AG04449 (cell line): ENCODE data around the gene RPS4Y2.

ENCODE experiments used
- CTCF ChIA-PET: fragments of 350-600 bp; formaldehyde crosslinking; extraction: SDS; loops from one replicate; lab custom pipeline; 2021; ENCODE audit warnings: antibody characterized with exemption; lab: Yijun Ruan, JAX
- POLR2A ChIA-PET: fragments of 400-600, 350-600 bp; formaldehyde crosslinking; extraction: SDS; loops from one replicate; lab custom pipeline; 2020; ENCODE audit warnings: antibody characterized with exemption, inconsistent platforms; lab: Yijun Ruan, JAX
- DNase-seq: peaks from one replicate; pipeline ENCODE4 v3.0.0-alpha.2; 2010; ENCODE audit warnings: low read depth, low spot score
- H3K4me3 ChIP-seq: 2 replicates; pipeline ENCODE4 v1.5.1; 2011; ENCODE audit warnings: low read depth, mild to moderate bottlenecking, control low read depth, low read length
- TF ChIP-seq, protein P1 (sequence below): IDR thresholded peaks from one replicate; pipeline ENCODE4 v1.5.1; 2011; ENCODE audit warnings: mild to moderate bottlenecking, moderate library complexity, low read length, control low read depth, inconsistent platforms; ENCODE audit not compliant: insufficient read depth; ENCODE audit errors: missing control alignments

RPS4Y2 gene

DNA sequence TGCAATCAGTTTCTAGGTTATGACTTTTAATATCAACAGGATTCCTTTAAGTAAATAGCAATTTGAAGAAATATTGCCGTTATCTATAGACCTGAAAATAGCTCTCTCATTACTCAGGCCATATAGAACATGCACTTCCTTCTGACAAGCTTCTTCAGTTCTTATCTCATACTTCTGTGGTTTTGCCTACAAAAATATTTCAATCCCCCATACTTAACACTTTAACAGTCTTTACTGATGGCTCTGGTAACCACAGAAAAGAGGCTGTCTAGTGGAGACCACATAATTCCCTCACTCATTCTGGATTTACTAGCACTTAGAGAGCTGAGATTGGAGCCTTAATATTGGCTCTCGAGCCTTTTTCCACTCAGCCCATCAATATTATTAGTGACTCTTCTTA, 46.8 kb downstream of the RPS4Y2 start:
- H3K4me3 ChIP-seq = no peak overlapping the region
- POLR2A ChIA-PET = no interaction called here
- CTCF ChIA-PET = no interaction called here
- TF ChIP-seq, protein P1, sequence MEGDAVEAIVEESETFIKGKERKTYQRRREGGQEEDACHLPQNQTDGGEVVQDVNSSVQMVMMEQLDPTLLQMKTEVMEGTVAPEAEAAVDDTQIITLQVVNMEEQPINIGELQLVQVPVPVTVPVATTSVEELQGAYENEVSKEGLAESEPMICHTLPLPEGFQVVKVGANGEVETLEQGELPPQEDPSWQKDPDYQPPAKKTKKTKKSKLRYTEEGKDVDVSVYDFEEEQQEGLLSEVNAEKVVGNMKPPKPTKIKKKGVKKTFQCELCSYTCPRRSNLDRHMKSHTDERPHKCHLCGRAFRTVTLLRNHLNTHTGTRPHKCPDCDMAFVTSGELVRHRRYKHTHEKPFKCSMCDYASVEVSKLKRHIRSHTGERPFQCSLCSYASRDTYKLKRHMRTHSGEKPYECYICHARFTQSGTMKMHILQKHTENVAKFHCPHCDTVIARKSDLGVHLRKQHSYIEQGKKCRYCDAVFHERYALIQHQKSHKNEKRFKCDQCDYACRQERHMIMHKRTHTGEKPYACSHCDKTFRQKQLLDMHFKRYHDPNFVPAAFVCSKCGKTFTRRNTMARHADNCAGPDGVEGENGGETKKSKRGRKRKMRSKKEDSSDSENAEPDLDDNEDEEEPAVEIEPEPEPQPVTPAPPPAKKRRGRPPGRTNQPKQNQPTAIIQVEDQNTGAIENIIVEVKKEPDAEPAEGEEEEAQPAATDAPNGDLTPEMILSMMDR = no peak
- DNase-seq = no peak

DNA sequence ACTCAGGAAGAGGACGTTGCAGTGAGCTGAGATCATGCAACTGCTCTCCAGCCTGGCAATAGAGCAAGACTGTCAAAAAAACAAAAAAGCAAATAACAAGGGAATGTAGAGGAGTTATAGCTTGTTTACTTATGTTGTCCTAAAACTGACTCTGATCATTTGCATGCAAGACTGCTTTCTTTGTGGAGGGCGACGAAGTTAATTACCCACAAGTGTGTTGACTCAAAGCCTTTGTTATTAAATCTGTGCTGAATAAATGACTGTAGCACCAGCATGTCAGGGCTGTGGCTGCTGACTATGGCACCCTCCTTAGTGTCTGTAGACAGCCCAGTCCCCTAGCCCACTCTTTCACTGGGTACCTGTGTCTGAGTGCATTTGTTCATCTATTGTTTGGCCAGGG, 50.3 kb downstream of the RPS4Y2 start:
- CTCF ChIA-PET = no interaction called here
- POLR2A ChIA-PET = no interaction called here
- H3K4me3 ChIP-seq = no peak overlapping the region
- DNase-seq = no peak
- TF ChIP-seq, protein P1 = no peak

DNA sequence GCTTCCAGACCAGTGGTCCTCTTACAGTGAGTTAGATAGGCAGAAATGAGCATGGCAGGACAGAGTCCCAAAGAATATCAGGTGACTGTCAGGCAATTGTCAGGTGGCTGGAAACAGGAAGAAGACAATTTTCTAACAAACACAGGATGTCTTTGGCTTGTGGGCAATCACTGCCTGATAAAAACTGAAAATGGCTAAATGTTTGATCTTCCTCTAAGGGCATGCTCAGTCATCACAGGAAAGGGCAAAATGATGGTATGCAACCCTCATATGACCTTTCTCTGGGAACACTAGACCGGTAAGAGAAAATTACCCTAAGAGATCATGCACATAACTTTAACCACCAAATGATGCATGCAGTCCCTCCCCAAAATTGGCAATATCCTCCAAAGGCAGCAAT, 57.6 kb downstream of the RPS4Y2 start:
- TF ChIP-seq, protein P1 = no peak
- DNase-seq = no peak
- POLR2A ChIA-PET = no interaction called here
- no peak overlapping the region for H3K4me3 ChIP-seq
- CTCF ChIA-PET = no interaction called here

DNA sequence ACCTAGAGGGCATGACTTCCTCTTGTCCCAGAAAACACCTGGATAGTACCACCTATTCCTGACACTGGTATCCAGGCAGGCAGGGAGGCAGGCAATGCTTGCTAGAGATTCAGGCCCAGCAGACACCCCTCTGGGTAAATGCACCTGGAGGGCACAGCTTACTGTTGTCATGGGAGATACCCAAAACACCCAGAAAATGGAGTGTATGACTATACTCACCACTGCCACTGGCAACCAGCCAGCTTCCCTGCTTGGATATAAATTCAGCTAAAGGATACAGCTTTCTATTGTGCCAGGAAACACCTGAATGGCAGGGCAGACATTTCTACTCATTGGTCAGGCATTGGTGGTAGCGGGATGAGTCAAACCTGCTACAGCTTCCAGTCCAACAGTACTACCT, 58.9 kb downstream of the RPS4Y2 start:
- CTCF ChIA-PET = no interaction called here
- TF ChIP-seq, protein P1 = no peak
- no peak for DNase-seq
- no peak overlapping the region for H3K4me3 ChIP-seq
- POLR2A ChIA-PET = no interaction called here

DNA sequence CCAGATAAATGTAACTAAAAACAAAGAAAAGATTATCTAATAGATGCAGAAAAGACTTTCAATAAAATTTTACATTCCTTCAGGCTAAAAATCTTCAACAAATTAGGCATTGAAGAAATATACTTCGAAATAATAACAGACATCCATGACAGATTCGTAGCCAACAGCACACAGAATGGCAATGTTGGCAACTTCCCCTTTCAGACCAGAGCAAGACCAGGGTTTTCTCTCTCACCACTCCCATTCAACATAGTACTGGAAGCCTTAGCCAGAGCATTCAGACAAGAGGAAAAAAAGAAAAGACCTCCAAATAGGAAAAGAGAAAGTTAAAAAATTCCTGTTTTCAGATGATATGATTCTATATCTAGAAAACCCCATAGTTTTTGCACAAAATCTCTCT, 61.2 kb downstream of the RPS4Y2 start:
- POLR2A ChIA-PET = no interaction called here
- CTCF ChIA-PET = no interaction called here
- TF ChIP-seq, protein P1 = no peak
- no peak overlapping the region for H3K4me3 ChIP-seq
- DNase-seq = no peak
